Measurements from ENCODE around the gene DBX1.

The DBX1 gene

GRCh38 chr11:20154381-20154780, 5.9 kb downstream of the DBX1 start:
- Histone ChIP-seq H3K9me3 (ENCODE audit: severe bottlenecking) (no peaks in the 10 kb centered on the region), H3K4me1 (ENCODE audit: insufficient read depth, poor library complexity, severe bottlenecking) (no peaks in the 10 kb centered on the region), H3K36me3 (ENCODE audit: low read depth) (no peaks in the 10 kb centered on the region), H3K27me3 (ENCODE audit: insufficient read depth, poor library complexity, severe bottlenecking) (peaks cover 63% of the 10 kb centered on the region), H3K27ac (ENCODE audit: poor library complexity, severe bottlenecking) (no peak overlapping the region), H3K4me3 (ENCODE audit: severe bottlenecking) (no peak overlapping the region)
- ATAC-seq (ENCODE audit: low read depth) (peak; percentile 49; the same call in 1 of the 3 replicates), DNase-seq (ENCODE audit: low spot score) (no peak)
- TF ChIP-seq, protein P1, sequence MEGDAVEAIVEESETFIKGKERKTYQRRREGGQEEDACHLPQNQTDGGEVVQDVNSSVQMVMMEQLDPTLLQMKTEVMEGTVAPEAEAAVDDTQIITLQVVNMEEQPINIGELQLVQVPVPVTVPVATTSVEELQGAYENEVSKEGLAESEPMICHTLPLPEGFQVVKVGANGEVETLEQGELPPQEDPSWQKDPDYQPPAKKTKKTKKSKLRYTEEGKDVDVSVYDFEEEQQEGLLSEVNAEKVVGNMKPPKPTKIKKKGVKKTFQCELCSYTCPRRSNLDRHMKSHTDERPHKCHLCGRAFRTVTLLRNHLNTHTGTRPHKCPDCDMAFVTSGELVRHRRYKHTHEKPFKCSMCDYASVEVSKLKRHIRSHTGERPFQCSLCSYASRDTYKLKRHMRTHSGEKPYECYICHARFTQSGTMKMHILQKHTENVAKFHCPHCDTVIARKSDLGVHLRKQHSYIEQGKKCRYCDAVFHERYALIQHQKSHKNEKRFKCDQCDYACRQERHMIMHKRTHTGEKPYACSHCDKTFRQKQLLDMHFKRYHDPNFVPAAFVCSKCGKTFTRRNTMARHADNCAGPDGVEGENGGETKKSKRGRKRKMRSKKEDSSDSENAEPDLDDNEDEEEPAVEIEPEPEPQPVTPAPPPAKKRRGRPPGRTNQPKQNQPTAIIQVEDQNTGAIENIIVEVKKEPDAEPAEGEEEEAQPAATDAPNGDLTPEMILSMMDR (IDR thresholded peaks at IDR 0.05; ENCODE audit: poor library complexity, severe bottlenecking) = peak; percentile 14

- TF ChIP-seq, protein P1 (IDR thresholded peaks at IDR 0.05; ENCODE audit: poor library complexity, severe bottlenecking) = no peak
- no peaks in the 10 kb centered on the region for H3K27me3 ChIP-seq (ENCODE audit: insufficient read depth, poor library complexity, severe bottlenecking)
- DNase-seq (ENCODE audit: low spot score) (no peak), ATAC-seq (ENCODE audit: low read depth) (no peak)
- no peak overlapping the region for H3K27ac ChIP-seq (ENCODE audit: poor library complexity, severe bottlenecking)
- H3K4me3 ChIP-seq (ENCODE audit: severe bottlenecking) = no peak overlapping the region
- no peaks in the 10 kb centered on the region for H3K4me1 ChIP-seq (ENCODE audit: insufficient read depth, poor library complexity, severe bottlenecking)
- no peaks in the 10 kb centered on the region for H3K36me3 ChIP-seq (ENCODE audit: low read depth)
- H3K9me3 ChIP-seq (ENCODE audit: severe bottlenecking) = no peaks in the 10 kb centered on the region
Observed at GRCh38 chr11:20138707-20139106, 21.6 kb downstream of the DBX1 start.

GRCh38 chr11:20137637-20138036, 22.6 kb downstream of the DBX1 start:
- Histone ChIP-seq H3K9me3 (ENCODE audit: severe bottlenecking) (no peaks in the 10 kb centered on the region), H3K27me3 (ENCODE audit: insufficient read depth, poor library complexity, severe bottlenecking) (no peaks in the 10 kb centered on the region), H3K4me3 (ENCODE audit: severe bottlenecking) (no peak overlapping the region), H3K4me1 (ENCODE audit: insufficient read depth, poor library complexity, severe bottlenecking) (no peaks in the 10 kb centered on the region), H3K36me3 (ENCODE audit: low read depth) (no peaks in the 10 kb centered on the region), H3K27ac (ENCODE audit: poor library complexity, severe bottlenecking) (no peak overlapping the region)
- ATAC-seq (ENCODE audit: low read depth) (no peak), DNase-seq (ENCODE audit: low spot score) (no peak)
- TF ChIP-seq, protein P1 (IDR thresholded peaks at IDR 0.05; ENCODE audit: poor library complexity, severe bottlenecking) = no peak

GRCh38 chr11:20134991-20135736, 25.1 kb downstream of the DBX1 start:
- Histone ChIP-seq H3K9me3 (ENCODE audit: severe bottlenecking) (no peaks in the 10 kb centered on the region), H3K36me3 (ENCODE audit: low read depth) (no peaks in the 10 kb centered on the region), H3K4me3 (ENCODE audit: severe bottlenecking) (no peak overlapping the region), H3K27me3 (ENCODE audit: insufficient read depth, poor library complexity, severe bottlenecking) (no peaks in the 10 kb centered on the region), H3K4me1 (ENCODE audit: insufficient read depth, poor library complexity, severe bottlenecking) (no peaks in the 10 kb centered on the region), H3K27ac (ENCODE audit: poor library complexity, severe bottlenecking) (no peak overlapping the region)
- ATAC-seq (ENCODE audit: low read depth) (no peak), DNase-seq (ENCODE audit: low spot score) (no peak)
- TF ChIP-seq, protein P1 (IDR thresholded peaks at IDR 0.05; ENCODE audit: poor library complexity, severe bottlenecking) = no peak

GRCh38 chr11:20132667-20133039, 27.6 kb downstream of the DBX1 start:
- TF ChIP-seq, protein P1 (IDR thresholded peaks at IDR 0.05; ENCODE audit: poor library complexity, severe bottlenecking) = peak; percentile 76
- ATAC-seq (ENCODE audit: low read depth) (no peak), DNase-seq (ENCODE audit: low spot score) (no peak)
- peak overlapping the region; percentile 28 for H3K4me3 ChIP-seq (ENCODE audit: severe bottlenecking)
- no peaks in the 10 kb centered on the region for H3K27me3 ChIP-seq (ENCODE audit: insufficient read depth, poor library complexity, severe bottlenecking)
- H3K27ac ChIP-seq (ENCODE audit: poor library complexity, severe bottlenecking) = no peak overlapping the region
- H3K9me3 ChIP-seq (ENCODE audit: severe bottlenecking) = no peaks in the 10 kb centered on the region
- no peaks in the 10 kb centered on the region for H3K36me3 ChIP-seq (ENCODE audit: low read depth)
- no peaks in the 10 kb centered on the region for H3K4me1 ChIP-seq (ENCODE audit: insufficient read depth, poor library complexity, severe bottlenecking)

All from RWPE2 (cell line).